ENCODE results near the gene LAT. TPM values are rescaled to one million over a fixed set of nuclear protein-coding genes. Genes with fewer than 3 reads are reported as not detected.

Gene LAT
- total and polyA plus RNA-seq, 2 of the 13 experiments (the other 11 are each of a cell fraction or from before 2014, with no cell fraction given) = 2.0 to 3.0 TPM

DNA sequence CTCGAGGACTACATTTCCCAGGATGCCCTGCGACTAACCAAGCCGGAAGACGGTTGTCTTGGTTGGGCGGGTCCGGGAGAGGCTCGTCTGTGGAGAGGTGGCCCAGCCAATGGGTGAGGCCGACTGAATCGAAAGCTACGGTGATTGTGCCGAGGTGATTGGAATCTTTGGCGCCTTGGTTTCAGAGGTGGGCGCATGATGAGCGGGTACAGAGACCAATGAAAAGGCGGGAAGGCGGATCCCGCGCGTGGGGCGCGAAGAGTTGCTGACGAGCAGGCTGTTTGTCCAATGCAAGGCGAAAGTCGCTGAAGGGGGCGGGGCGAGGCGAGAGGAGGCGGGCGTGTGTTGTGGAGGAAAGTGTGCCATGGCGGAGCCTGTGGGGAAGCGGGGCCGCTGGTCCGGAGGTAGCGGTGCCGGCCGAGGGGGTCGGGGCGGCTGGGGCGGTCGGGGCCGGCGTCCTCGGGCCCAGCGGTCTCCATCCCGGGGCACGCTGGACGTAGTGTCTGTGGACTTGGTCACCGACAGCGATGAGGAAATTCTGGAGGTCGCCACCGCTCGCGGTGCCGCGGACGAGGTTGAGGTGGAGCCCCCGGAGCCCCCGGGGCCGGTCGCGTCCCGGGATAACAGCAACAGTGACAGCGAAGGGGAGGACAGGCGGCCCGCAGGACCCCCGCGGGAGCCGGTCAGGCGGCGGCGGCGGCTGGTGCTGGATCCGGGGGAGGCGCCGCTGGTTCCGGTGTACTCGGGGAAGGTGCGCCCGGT, 34.0 kb upstream of the LAT start, which contains the start of gene NFATC2IP (continued):
- TF ChIP-seq ZNF337 (CRISPR knock-in tag; IDR thresholded peaks at IDR 0.05; ENCODE audit: borderline replicate concordance, low read depth) (no peak), SIN3A (IDR thresholded peaks at IDR 0.05; ENCODE audit: borderline replicate concordance, low read depth, low read length) (no peak), ZNF343 (CRISPR knock-in tag; IDR thresholded peaks at IDR 0.05) (peak; percentile 95; the same call in 1 of the 2 replicates), NFYC (CRISPR knock-in tag; IDR thresholded peaks at IDR 0.05) (peak; percentile 97), THYN1 (CRISPR knock-in tag; IDR thresholded peaks at IDR 0.05; ENCODE audit: borderline replicate concordance, low read depth) (0 out of 2 replicates have a peak, but pooled peaks have one; percentile 39), TAF1 (CRISPR knock-in tag; IDR thresholded peaks at IDR 0.05) (peak; percentile 91), TGIF2 (CRISPR knock-in tag; IDR thresholded peaks at IDR 0.05) (no peak), ONECUT2 (CRISPR knock-in tag; IDR thresholded peaks at IDR 0.05) (no peak), ZKSCAN8 (CRISPR knock-in tag; IDR thresholded peaks at IDR 0.05; ENCODE audit: borderline replicate concordance) (no peak), ZNF460 (CRISPR knock-in tag; IDR thresholded peaks at IDR 0.05; ENCODE audit: borderline replicate concordance) (no peak), JDP2 (CRISPR knock-in tag; IDR thresholded peaks at IDR 0.05; ENCODE audit: borderline replicate concordance) (no peak), ZNF777 (CRISPR knock-in tag; IDR thresholded peaks at IDR 0.05) (0 out of 2 replicates have a peak, but pooled peaks have one; percentile 38), MED1 (CRISPR knock-in tag; IDR thresholded peaks at IDR 0.05) (peak; percentile 10), ZNF83 (CRISPR knock-in tag; IDR thresholded peaks at IDR 0.05; ENCODE audit: borderline replicate concordance) (no peak), KDM5A (IDR thresholded peaks at IDR 0.05; ENCODE audit: borderline replicate concordance, low read length) (peak; percentile 81), ADNP (CRISPR knock-in tag; IDR thresholded peaks at IDR 0.05) (no peak), ATM (IDR thresholded peaks at IDR 0.05; ENCODE audit: borderline replicate concordance) (no peak), HOXA3 (CRISPR knock-in tag; IDR thresholded peaks at IDR 0.05) (peak; percentile 62; the same call in 1 of the 2 replicates), MAFK (conservative IDR thresholded peaks at IDR 0.05 in 1 of 2, IDR thresholded peaks at IDR 0.05 in 1 of 2; ENCODE audit: low read length in 2 of 2) (no peak; a peak in 1 of 4 replicates), JUN (CRISPR knock-in tag; IDR thresholded peaks at IDR 0.05) (no peak), HNF4G (IDR thresholded peaks at IDR 0.05; ENCODE audit: borderline replicate concordance, low read depth, low read length) (no peak), HNF4G (CRISPR knock-in tag; IDR thresholded peaks at IDR 0.05; ENCODE audit: borderline replicate concordance, low read depth) (0 out of 2 replicates have a peak, but pooled peaks have one; percentile 18), SALL1 (CRISPR knock-in tag; IDR thresholded peaks at IDR 0.05) (peak; percentile 75), NCOA5 (CRISPR knock-in tag; IDR thresholded peaks at IDR 0.05) (no peak)
- TF ChIP-seq, protein P1, sequence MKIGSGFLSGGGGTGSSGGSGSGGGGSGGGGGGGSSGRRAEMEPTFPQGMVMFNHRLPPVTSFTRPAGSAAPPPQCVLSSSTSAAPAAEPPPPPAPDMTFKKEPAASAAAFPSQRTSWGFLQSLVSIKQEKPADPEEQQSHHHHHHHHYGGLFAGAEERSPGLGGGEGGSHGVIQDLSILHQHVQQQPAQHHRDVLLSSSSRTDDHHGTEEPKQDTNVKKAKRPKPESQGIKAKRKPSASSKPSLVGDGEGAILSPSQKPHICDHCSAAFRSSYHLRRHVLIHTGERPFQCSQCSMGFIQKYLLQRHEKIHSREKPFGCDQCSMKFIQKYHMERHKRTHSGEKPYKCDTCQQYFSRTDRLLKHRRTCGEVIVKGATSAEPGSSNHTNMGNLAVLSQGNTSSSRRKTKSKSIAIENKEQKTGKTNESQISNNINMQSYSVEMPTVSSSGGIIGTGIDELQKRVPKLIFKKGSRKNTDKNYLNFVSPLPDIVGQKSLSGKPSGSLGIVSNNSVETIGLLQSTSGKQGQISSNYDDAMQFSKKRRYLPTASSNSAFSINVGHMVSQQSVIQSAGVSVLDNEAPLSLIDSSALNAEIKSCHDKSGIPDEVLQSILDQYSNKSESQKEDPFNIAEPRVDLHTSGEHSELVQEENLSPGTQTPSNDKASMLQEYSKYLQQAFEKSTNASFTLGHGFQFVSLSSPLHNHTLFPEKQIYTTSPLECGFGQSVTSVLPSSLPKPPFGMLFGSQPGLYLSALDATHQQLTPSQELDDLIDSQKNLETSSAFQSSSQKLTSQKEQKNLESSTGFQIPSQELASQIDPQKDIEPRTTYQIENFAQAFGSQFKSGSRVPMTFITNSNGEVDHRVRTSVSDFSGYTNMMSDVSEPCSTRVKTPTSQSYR (CRISPR knock-in tag; IDR thresholded peaks at IDR 0.05; ENCODE audit: borderline replicate concordance) = no peak
- TF ChIP-seq, protein P2, sequence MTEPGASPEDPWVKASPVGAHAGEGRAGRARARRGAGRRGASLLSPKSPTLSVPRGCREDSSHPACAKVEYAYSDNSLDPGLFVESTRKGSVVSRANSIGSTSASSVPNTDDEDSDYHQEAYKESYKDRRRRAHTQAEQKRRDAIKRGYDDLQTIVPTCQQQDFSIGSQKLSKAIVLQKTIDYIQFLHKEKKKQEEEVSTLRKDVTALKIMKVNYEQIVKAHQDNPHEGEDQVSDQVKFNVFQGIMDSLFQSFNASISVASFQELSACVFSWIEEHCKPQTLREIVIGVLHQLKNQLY (CRISPR knock-in tag; IDR thresholded peaks at IDR 0.05) = no peak
- TF ChIP-seq, protein P3, sequence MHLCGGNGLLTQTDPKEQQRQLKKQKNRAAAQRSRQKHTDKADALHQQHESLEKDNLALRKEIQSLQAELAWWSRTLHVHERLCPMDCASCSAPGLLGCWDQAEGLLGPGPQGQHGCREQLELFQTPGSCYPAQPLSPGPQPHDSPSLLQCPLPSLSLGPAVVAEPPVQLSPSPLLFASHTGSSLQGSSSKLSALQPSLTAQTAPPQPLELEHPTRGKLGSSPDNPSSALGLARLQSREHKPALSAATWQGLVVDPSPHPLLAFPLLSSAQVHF (CRISPR knock-in tag; IDR thresholded peaks at IDR 0.05) = 0 out of 2 replicates have a peak, but pooled peaks have one; percentile 49
- TF ChIP-seq, protein P4, sequence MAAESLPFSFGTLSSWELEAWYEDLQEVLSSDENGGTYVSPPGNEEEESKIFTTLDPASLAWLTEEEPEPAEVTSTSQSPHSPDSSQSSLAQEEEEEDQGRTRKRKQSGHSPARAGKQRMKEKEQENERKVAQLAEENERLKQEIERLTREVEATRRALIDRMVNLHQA (CRISPR knock-in tag; IDR thresholded peaks at IDR 0.05) = no peak

Measured in HepG2 (cell line).